CD4-positive, alpha-beta T cell (primary cell): ENCODE measurements around the gene HLCS. TPM values are rescaled to one million over a fixed set of nuclear protein-coding genes. Genes with fewer than 3 reads are reported as not detected.

ENCODE experiments used
- ATAC-seq: fragments of 200-7000 bp; cut with Tn5 transposase; one replicate; pipeline ENCODE4 v1.10.0; 2022; ENCODE audit warnings: mild to moderate bottlenecking; ENCODE audit not compliant: poor library complexity
- CTCF ChIA-PET: fragments of 350-600 bp; sonication (Branson Sonifier 250); formaldehyde crosslinking; loops from one replicate; lab custom pipeline; 2021; ENCODE audit warnings: antibody characterized with exemption, inconsistent platforms; lab: Charles Lee
- POLR2A ChIA-PET: fragments of 350-600 bp; sonication (Branson Sonifier 250); formaldehyde crosslinking; loops from one replicate; lab custom pipeline; 2021; ENCODE audit warnings: antibody characterized with exemption, inconsistent platforms; lab: Charles Lee
- DNase-seq, 14 experiments: peaks; one replicate each; pipeline ENCODE4 v3.0.0-alpha.2; 2013 to 2020; ENCODE audit warnings: mixed read lengths in 2 of 14
- H3K27ac ChIP-seq, 2 donors: one replicate each; pipeline versions ENCODE4 v1.5.1 to v1.7.0; 2013; ENCODE audit warnings: low read length in 2 of 2, low read depth in 1 of 2, mild to moderate bottlenecking in 1 of 2
- H3K27me3 ChIP-seq, 2 experiments: 1 replicate in 1 of 2; 2 replicates in 1 of 2; pipeline versions ENCODE4 v1.6.1 to v1.7.0; 2013; ENCODE audit warnings: low read length in 2 of 2, control low read depth in 1 of 2, mild to moderate bottlenecking in 1 of 2, moderate library complexity in 1 of 2; ENCODE audit not compliant: insufficient read depth in 2 of 2, control insufficient read depth in 1 of 2
- H3K36me3 ChIP-seq: one replicate; pipeline ENCODE4 v1.6.1; 2013; ENCODE audit warnings: low read length, control low read depth; ENCODE audit not compliant: insufficient read depth
- H3K4me1 ChIP-seq: one replicate; pipeline ENCODE4 v1.6.1; 2013; ENCODE audit warnings: low read length, control low read depth; ENCODE audit not compliant: insufficient read depth
- H3K4me3 ChIP-seq: one replicate; pipeline ENCODE4 v1.5.1; 2013; ENCODE audit warnings: mild to moderate bottlenecking, low read length, moderate library complexity
- H3K9me3 ChIP-seq, 2 experiments: 1 replicate in 1 of 2; 2 replicates in 1 of 2; pipeline versions ENCODE4 v1.6.1 to v1.7.0; 2013; ENCODE audit warnings: low read length in 2 of 2, mild to moderate bottlenecking in 2 of 2, control low read depth in 1 of 2, moderate library complexity in 1 of 2; ENCODE audit not compliant: control insufficient read depth in 1 of 2, insufficient read depth in 1 of 2
- H3K27ac Mint-ChIP-seq: one replicate; pipeline ENCODE4 v1.8.0; 2020; ENCODE audit warnings: mixed read lengths
- H3K27me3 Mint-ChIP-seq: one replicate; pipeline ENCODE4 v1.8.0; 2021; ENCODE audit warnings: mixed read lengths
- H3K36me3 Mint-ChIP-seq: one replicate; pipeline ENCODE4 v1.8.0; 2021; ENCODE audit warnings: low read depth, mixed read lengths
- H3K4me1 Mint-ChIP-seq: one replicate; pipeline ENCODE4 v1.8.0; 2021; ENCODE audit warnings: low read depth, mixed read lengths
- H3K4me3 Mint-ChIP-seq: one replicate; pipeline ENCODE4 v1.8.0; 2020; ENCODE audit warnings: mild to moderate bottlenecking, mixed read lengths
- H3K9me3 Mint-ChIP-seq: one replicate; pipeline ENCODE4 v1.8.0; 2020; ENCODE audit warnings: mixed read lengths
- CTCF ChIP-seq: fragments of 200-600 bp; IDR thresholded peaks from one replicate; pipeline ENCODE4 v1.8.0; 2022; ENCODE audit warnings: antibody characterized with exemption, mild to moderate bottlenecking
- intact Hi-C, 2 experiments: fragments of 100-400 bp; cut with DNase I in 1 of 2; cut with micrococcal nuclease in 1 of 2; formaldehyde crosslinking; loops; one replicate each; pipeline versions ENCODE4 v1.15.1 to v1.9.0; 2023 to 2025; cut with DNase I, micrococcal nuclease
- total RNA-seq, 174 experiments: library from RNA in 2 of 174; stranded (reverse) in 2 of 174; gene quantifications; one replicate each; pipeline ENCODE4 v1.2.3 and lab custom pipeline; 2021 to 2026

Gene HLCS
- total RNA-seq, 2 experiments from 2014 or later, result 8.1 to 10.0 TPM

GRCh38 chr21:36859744-36860501 lies 106.5 kb downstream of the HLCS start:
- Mint-ChIP-seq H3K4me1 (peaks cover 15% of the 10 kb centered on the region), H3K36me3 (no peaks in the 10 kb centered on the region), H3K27ac (no peak overlapping the region), H3K4me3 (no peak overlapping the region), H3K27me3 (no peaks in the 10 kb centered on the region), H3K9me3 (no peaks in the 10 kb centered on the region)
- Histone ChIP-seq H3K27ac (no peak overlapping the region), H3K27me3 (no peaks in the 10 kb centered on the region), H3K4me3 (no peak overlapping the region), H3K9me3 (no peaks in the 10 kb centered on the region), H3K4me1 (peaks cover 7% of the 10 kb centered on the region), H3K36me3 (no peaks in the 10 kb centered on the region)
- ChIA-PET CTCF (no interaction called here), POLR2A (no interaction called here)
- intact Hi-C loops, result loop anchor here in 1 of 2 experiments (10.0 kb wide), 1 partner anchor 275 kb away; no protein-coding TSS in a partner anchor
- ATAC-seq (no peak), DNase-seq (peak in 5 of 14 experiments; percentile 20 to 64 (median 45))
- TF ChIP-seq CTCF, result no peak

- intact Hi-C loops, result loop anchor here in 1 of 2 experiments (10.0 kb wide), 1 partner anchor 274 kb away; no protein-coding TSS in a partner anchor
- no peak overlapping the region for H3K27ac Mint-ChIP-seq
- ChIA-PET CTCF (no interaction called here), POLR2A (no interaction called here)
- DNase-seq, result no peak
- no peak for ATAC-seq
- no peak overlapping the region for H3K4me3 Mint-ChIP-seq
- Histone ChIP-seq H3K9me3 (no peaks in the 10 kb centered on the region), H3K27me3 (no peaks in the 10 kb centered on the region), H3K4me1 (peaks cover 7% of the 10 kb centered on the region), H3K27ac (no peak overlapping the region), H3K4me3 (no peak overlapping the region), H3K36me3 (no peaks in the 10 kb centered on the region)
- no peaks in the 10 kb centered on the region for H3K27me3 Mint-ChIP-seq
- no peaks in the 10 kb centered on the region for H3K36me3 Mint-ChIP-seq
- H3K9me3 Mint-ChIP-seq, result no peaks in the 10 kb centered on the region
- TF ChIP-seq CTCF, result no peak
- peaks cover 15% of the 10 kb centered on the region for H3K4me1 Mint-ChIP-seq
Observed at GRCh38 chr21:36858320-36858957, 108.0 kb downstream of the HLCS start.

- peaks cover 7% of the 10 kb centered on the region for H3K4me1 ChIP-seq
- Mint-ChIP-seq H3K36me3 (no peaks in the 10 kb centered on the region), H3K27me3 (no peaks in the 10 kb centered on the region), H3K4me1 (peaks cover 11% of the 10 kb centered on the region), H3K27ac (no peak overlapping the region), H3K4me3 (no peak overlapping the region), H3K9me3 (no peaks in the 10 kb centered on the region)
- H3K36me3 ChIP-seq, result no peaks in the 10 kb centered on the region
- ChIA-PET POLR2A (no interaction called here), CTCF (no interaction called here)
- H3K27ac ChIP-seq, result no peak overlapping the region
- no peak overlapping the region for H3K4me3 ChIP-seq
- no peak for TF ChIP-seq CTCF
- no peak for ATAC-seq
- intact Hi-C loops, result loop anchor here in 1 of 2 experiments (10.0 kb wide), 1 partner anchor 272 kb away; no protein-coding TSS in a partner anchor
- H3K27me3 ChIP-seq, result no peaks in the 10 kb centered on the region
- no peaks in the 10 kb centered on the region for H3K9me3 ChIP-seq
- no peak for DNase-seq
Observed at GRCh38 chr21:36856643-36857042, 109.8 kb downstream of the HLCS start.
